SK-N-SH treated with all-trans-retinoic acid at 6 μM for 48 hours (cell line): ENCODE data around the gene ARHGAP4.

Experiments used
- ATAC-seq: fragments of 200-7000 bp; cut with Tn5 transposase; 3 replicates; pipeline ENCODE4 v1.9.1; 2020; ENCODE audit warnings: mild to moderate bottlenecking, moderate library complexity
- ARNTL ChIP-seq: fragments of 450-650 bp; formaldehyde crosslinking; IDR thresholded peaks from 2 replicates; pipeline ENCODE4 v1.5.0; 2020; ENCODE audit warnings: low read depth, mild to moderate bottlenecking, moderate library complexity, borderline replicate concordance
- BACH2 ChIP-seq: fragments of 250-450 bp; sonication (Bioruptor Pico); IDR thresholded peaks from 2 replicates; pipeline ENCODE4 v1.9.0; 2021; ENCODE audit warnings: mild to moderate bottlenecking, borderline replicate concordance
- ESRRG ChIP-seq: fragments of 250-450 bp; sonication (Bioruptor Pico); IDR thresholded peaks from 2 replicates; pipeline ENCODE4 v1.6.1; 2021; ENCODE audit warnings: mild to moderate bottlenecking
- GLIS3 ChIP-seq: fragments of 250-450 bp; sonication (Bioruptor Pico); IDR thresholded peaks from 2 replicates; pipeline ENCODE4 v1.5.0; 2020; ENCODE audit warnings: mild to moderate bottlenecking, moderate library complexity
- ISL1 ChIP-seq: fragments of 250-450 bp; sonication (Bioruptor Pico); IDR thresholded peaks from 2 replicates; pipeline ENCODE4 v2.1.2; 2022; ENCODE audit warnings: mild to moderate bottlenecking, moderate library complexity
- OSR1 ChIP-seq: fragments of 250-450 bp; sonication (Bioruptor Pico); IDR thresholded peaks from 2 replicates; pipeline ENCODE4 v1.8.0; 2022; ENCODE audit warnings: moderate library complexity, mild to moderate bottlenecking, inconsistent platforms
- PPARA ChIP-seq: fragments of 250-450 bp; sonication (Bioruptor Pico); IDR thresholded peaks from 2 replicates; pipeline ENCODE4 v1.5.0; 2020; ENCODE audit warnings: mild to moderate bottlenecking, borderline replicate concordance
- RARB ChIP-seq: fragments of 250-450 bp; sonication (Bioruptor Pico); IDR thresholded peaks from 2 replicates; pipeline ENCODE4 v1.8.0; 2021; ENCODE audit warnings: mild to moderate bottlenecking, moderate library complexity
- SNAI2 ChIP-seq: fragments of 250-450 bp; sonication (Bioruptor Pico); IDR thresholded peaks from 2 replicates; pipeline ENCODE4 v1.5.0; 2020; ENCODE audit warnings: mild to moderate bottlenecking, moderate library complexity
- TCF4 ChIP-seq: fragments of 250-450 bp; sonication (Bioruptor Pico); IDR thresholded peaks from 2 replicates; pipeline ENCODE4 v1.8.0; 2021; ENCODE audit warnings: mild to moderate bottlenecking, moderate library complexity, borderline replicate concordance
- TOX ChIP-seq: fragments of 250-450 bp; sonication (Bioruptor Pico); IDR thresholded peaks from 2 replicates; pipeline ENCODE4 v1.8.0; 2021; ENCODE audit warnings: mild to moderate bottlenecking, moderate library complexity, borderline replicate concordance
- ZC3H10 ChIP-seq: fragments of 250-450 bp; sonication (Bioruptor Pico); IDR thresholded peaks from 2 replicates; pipeline ENCODE4 v1.5.1; 2021; ENCODE audit warnings: mild to moderate bottlenecking, moderate library complexity
- ZFP3 ChIP-seq: fragments of 250-450 bp; sonication (Bioruptor Pico); IDR thresholded peaks from 2 replicates; pipeline ENCODE4 v1.5.0; 2020; ENCODE audit warnings: mild to moderate bottlenecking, moderate library complexity
- ZFP30 ChIP-seq: fragments of 450-650 bp; formaldehyde crosslinking; IDR thresholded peaks from 2 replicates; pipeline ENCODE4 v1.5.0; 2022; ENCODE audit warnings: mild to moderate bottlenecking, moderate library complexity
- ZNF565 ChIP-seq: fragments of 450-650 bp; formaldehyde crosslinking; conservative IDR thresholded peaks from 2 replicates; pipeline ENCODE4 v1.5.0; 2020; ENCODE audit warnings: low read depth, mild to moderate bottlenecking, moderate library complexity
- ZNF70 ChIP-seq: fragments of 450-650 bp; formaldehyde crosslinking; IDR thresholded peaks from 2 replicates; pipeline ENCODE4 v1.5.0; 2020; ENCODE audit warnings: mild to moderate bottlenecking, moderate library complexity
- ZNF8 ChIP-seq: fragments of 450-650 bp; formaldehyde crosslinking; IDR thresholded peaks from 2 replicates; pipeline ENCODE4 v1.5.0; 2020; ENCODE audit warnings: mild to moderate bottlenecking, moderate library complexity
- TF ChIP-seq, protein P1 (sequence below): fragments of 250-450 bp; sonication (Bioruptor Pico); IDR thresholded peaks from 2 replicates; pipeline ENCODE4 v1.8.0; 2020; ENCODE audit warnings: mild to moderate bottlenecking, moderate library complexity, borderline replicate concordance
- TF ChIP-seq, protein P2 (sequence below): fragments of 250-450 bp; sonication (Bioruptor Pico); IDR thresholded peaks from 2 replicates; pipeline ENCODE4 v1.5.1; 2020; ENCODE audit warnings: low read depth, mild to moderate bottlenecking, moderate library complexity
- TF ChIP-seq, protein P3 (sequence below): fragments of 250-450 bp; sonication (Bioruptor Pico); IDR thresholded peaks from 2 replicates; pipeline ENCODE4 v1.8.0; 2021; ENCODE audit warnings: low read depth, mild to moderate bottlenecking, moderate library complexity, borderline replicate concordance

The ARHGAP4 gene

GRCh38 chrX:153958605-153959004, 32.5 kb upstream of the ARHGAP4 start:
- TF ChIP-seq GLIS3 (CRISPR knock-in tag): no peak
- TF ChIP-seq ZFP30 (CRISPR knock-in tag): no peak
- no peak for TF ChIP-seq ZNF70 (CRISPR knock-in tag)
- TF ChIP-seq PPARA (CRISPR knock-in tag): no peak
- TF ChIP-seq TOX (CRISPR knock-in tag): no peak
- TF ChIP-seq ZNF8 (CRISPR knock-in tag): no peak
- TF ChIP-seq ZFP3 (CRISPR knock-in tag): no peak
- TF ChIP-seq ZC3H10 (CRISPR knock-in tag): no peak
- TF ChIP-seq ESRRG (CRISPR knock-in tag): no peak
- TF ChIP-seq TCF4 (CRISPR knock-in tag): no peak
- TF ChIP-seq, protein P1, sequence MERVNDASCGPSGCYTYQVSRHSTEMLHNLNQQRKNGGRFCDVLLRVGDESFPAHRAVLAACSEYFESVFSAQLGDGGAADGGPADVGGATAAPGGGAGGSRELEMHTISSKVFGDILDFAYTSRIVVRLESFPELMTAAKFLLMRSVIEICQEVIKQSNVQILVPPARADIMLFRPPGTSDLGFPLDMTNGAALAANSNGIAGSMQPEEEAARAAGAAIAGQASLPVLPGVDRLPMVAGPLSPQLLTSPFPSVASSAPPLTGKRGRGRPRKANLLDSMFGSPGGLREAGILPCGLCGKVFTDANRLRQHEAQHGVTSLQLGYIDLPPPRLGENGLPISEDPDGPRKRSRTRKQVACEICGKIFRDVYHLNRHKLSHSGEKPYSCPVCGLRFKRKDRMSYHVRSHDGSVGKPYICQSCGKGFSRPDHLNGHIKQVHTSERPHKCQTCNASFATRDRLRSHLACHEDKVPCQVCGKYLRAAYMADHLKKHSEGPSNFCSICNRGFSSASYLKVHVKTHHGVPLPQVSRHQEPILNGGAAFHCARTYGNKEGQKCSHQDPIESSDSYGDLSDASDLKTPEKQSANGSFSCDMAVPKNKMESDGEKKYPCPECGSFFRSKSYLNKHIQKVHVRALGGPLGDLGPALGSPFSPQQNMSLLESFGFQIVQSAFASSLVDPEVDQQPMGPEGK: no peak
- no peak for TF ChIP-seq SNAI2 (CRISPR knock-in tag)
- TF ChIP-seq, protein P2, sequence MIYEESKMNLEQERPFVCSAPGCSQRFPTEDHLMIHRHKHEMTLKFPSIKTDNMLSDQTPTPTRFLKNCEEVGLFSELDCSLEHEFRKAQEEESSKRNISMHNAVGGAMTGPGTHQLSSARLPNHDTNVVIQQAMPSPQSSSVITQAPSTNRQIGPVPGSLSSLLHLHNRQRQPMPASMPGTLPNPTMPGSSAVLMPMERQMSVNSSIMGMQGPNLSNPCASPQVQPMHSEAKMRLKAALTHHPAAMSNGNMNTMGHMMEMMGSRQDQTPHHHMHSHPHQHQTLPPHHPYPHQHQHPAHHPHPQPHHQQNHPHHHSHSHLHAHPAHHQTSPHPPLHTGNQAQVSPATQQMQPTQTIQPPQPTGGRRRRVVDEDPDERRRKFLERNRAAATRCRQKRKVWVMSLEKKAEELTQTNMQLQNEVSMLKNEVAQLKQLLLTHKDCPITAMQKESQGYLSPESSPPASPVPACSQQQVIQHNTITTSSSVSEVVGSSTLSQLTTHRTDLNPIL: no peak
- no peak for TF ChIP-seq ISL1 (CRISPR knock-in tag)
- TF ChIP-seq ARNTL: no peak
- no peak for TF ChIP-seq ZNF565 (CRISPR knock-in tag)
- TF ChIP-seq BACH2 (CRISPR knock-in tag): no peak
- no peak for ATAC-seq

GRCh38 chrX:153957224-153957623, 31.2 kb upstream of the ARHGAP4 start:
- TF ChIP-seq SNAI2 (CRISPR knock-in tag) (no peak), ZNF565 (CRISPR knock-in tag) (no peak), ISL1 (CRISPR knock-in tag) (no peak), OSR1 (CRISPR knock-in tag) (no peak), GLIS3 (CRISPR knock-in tag) (no peak), ZFP30 (CRISPR knock-in tag) (no peak), ESRRG (CRISPR knock-in tag) (no peak), PPARA (CRISPR knock-in tag) (no peak), ZNF8 (CRISPR knock-in tag) (no peak), ZNF70 (CRISPR knock-in tag) (no peak), BACH2 (CRISPR knock-in tag) (no peak), ARNTL (no peak)
- TF ChIP-seq, protein P3, sequence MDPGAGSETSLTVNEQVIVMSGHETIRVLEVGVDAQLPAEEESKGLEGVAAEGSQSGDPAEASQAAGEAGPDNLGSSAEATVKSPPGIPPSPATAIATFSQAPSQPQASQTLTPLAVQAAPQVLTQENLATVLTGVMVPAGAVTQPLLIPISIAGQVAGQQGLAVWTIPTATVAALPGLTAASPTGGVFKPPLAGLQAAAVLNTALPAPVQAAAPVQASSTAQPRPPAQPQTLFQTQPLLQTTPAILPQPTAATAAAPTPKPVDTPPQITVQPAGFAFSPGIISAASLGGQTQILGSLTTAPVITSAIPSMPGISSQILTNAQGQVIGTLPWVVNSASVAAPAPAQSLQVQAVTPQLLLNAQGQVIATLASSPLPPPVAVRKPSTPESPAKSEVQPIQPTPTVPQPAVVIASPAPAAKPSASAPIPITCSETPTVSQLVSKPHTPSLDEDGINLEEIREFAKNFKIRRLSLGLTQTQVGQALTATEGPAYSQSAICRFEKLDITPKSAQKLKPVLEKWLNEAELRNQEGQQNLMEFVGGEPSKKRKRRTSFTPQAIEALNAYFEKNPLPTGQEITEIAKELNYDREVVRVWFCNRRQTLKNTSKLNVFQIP: no peak
- TF ChIP-seq, protein P1: no peak
- TF ChIP-seq, protein P2: no peak
- ATAC-seq: no peak

- no peak for ATAC-seq
- no peak for TF ChIP-seq SNAI2 (CRISPR knock-in tag)
- no peak for TF ChIP-seq TCF4 (CRISPR knock-in tag)
- TF ChIP-seq, protein P3: no peak
- TF ChIP-seq, protein P1: no peak
- TF ChIP-seq RARB (CRISPR knock-in tag): no peak
- TF ChIP-seq PPARA (CRISPR knock-in tag): no peak
- no peak for TF ChIP-seq TOX (CRISPR knock-in tag)
- TF ChIP-seq ZC3H10 (CRISPR knock-in tag): no peak
- no peak for TF ChIP-seq ZNF70 (CRISPR knock-in tag)
These were observed 30.2 kb upstream of the ARHGAP4 start for GRCh38 chrX:153956044-153956907.
